NB4 (cell line): ENCODE data around the gene R3HDM1.
"Not testable (repeated sequence)": the region's sequence is repeated elsewhere in the genome, so short reads cannot be mapped to it uniquely, and the experiment has no call there.

Experiments used
- DNase-seq: peaks from one replicate; pipeline ENCODE4 v3.0.0; 2010; ENCODE audit warnings: low read depth
- H3K4me3 ChIP-seq: one replicate; pipeline ENCODE4 v1.5.1; 2011; ENCODE audit warnings: mild to moderate bottlenecking, low read depth, low read length, moderate library complexity
- MYC ChIP-seq: IDR thresholded peaks from 2 replicates; pipeline ENCODE4 v1.6.1; 2011; ENCODE audit warnings: low read depth, low read length
- POLR2A ChIP-seq: IDR thresholded peaks from 2 replicates; pipeline ENCODE4 v1.6.1; 2011; ENCODE audit warnings: mild to moderate bottlenecking; ENCODE audit not compliant: insufficient read length; ENCODE audit errors: extremely low read depth
- TF ChIP-seq, protein P1 (sequence below): IDR thresholded peaks from one replicate; pipeline ENCODE4 v1.5.1; 2012; ENCODE audit warnings: low read depth, low read length
- TF ChIP-seq, protein P2 (sequence below): IDR thresholded peaks from 2 replicates; pipeline ENCODE4 v1.6.1; 2011; ENCODE audit warnings: low read depth, low read length

The R3HDM1 gene

GRCh38 chr2:135532581-135532980 is 1.3 kb downstream of the R3HDM1 start:
- no peak for DNase-seq
- TF ChIP-seq, protein P1, sequence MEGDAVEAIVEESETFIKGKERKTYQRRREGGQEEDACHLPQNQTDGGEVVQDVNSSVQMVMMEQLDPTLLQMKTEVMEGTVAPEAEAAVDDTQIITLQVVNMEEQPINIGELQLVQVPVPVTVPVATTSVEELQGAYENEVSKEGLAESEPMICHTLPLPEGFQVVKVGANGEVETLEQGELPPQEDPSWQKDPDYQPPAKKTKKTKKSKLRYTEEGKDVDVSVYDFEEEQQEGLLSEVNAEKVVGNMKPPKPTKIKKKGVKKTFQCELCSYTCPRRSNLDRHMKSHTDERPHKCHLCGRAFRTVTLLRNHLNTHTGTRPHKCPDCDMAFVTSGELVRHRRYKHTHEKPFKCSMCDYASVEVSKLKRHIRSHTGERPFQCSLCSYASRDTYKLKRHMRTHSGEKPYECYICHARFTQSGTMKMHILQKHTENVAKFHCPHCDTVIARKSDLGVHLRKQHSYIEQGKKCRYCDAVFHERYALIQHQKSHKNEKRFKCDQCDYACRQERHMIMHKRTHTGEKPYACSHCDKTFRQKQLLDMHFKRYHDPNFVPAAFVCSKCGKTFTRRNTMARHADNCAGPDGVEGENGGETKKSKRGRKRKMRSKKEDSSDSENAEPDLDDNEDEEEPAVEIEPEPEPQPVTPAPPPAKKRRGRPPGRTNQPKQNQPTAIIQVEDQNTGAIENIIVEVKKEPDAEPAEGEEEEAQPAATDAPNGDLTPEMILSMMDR = no peak
- TF ChIP-seq POLR2A (no peak), MYC (no peak)
- TF ChIP-seq, protein P2, sequence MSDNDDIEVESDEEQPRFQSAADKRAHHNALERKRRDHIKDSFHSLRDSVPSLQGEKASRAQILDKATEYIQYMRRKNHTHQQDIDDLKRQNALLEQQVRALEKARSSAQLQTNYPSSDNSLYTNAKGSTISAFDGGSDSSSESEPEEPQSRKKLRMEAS = no peak
- peak overlapping the region; percentile 85 for H3K4me3 ChIP-seq

DNA sequence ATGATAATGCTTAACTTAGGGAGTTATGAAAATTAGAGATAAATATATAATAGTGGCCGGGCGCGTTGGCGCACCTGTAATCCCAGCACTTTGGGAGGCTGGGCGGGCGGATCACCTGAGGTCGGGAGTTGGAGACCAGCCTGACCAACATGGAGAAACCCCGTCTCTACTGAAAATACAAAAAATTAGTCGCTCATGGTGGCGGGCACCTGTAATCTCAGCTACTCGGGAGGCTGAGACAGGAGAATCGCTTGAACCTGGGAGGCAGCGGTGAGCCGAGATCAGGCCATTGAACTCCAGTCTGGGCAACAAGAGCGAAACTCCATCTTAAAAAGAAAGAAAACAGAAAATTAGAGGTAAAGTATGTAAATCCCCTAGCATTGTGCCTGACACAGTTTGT is 2.3 kb downstream of the R3HDM1 start:
- DNase-seq = not testable (repeated sequence)
- H3K4me3 ChIP-seq = peak overlapping the region; percentile 85

GRCh38 chr2:135546436-135546835 is 15.2 kb downstream of the R3HDM1 start:
- no peak for DNase-seq
- H3K4me3 ChIP-seq = no peak overlapping the region
- TF ChIP-seq, protein P1 = no peak
- TF ChIP-seq POLR2A = no peak
- TF ChIP-seq MYC = no peak
- TF ChIP-seq, protein P2 = no peak

DNA sequence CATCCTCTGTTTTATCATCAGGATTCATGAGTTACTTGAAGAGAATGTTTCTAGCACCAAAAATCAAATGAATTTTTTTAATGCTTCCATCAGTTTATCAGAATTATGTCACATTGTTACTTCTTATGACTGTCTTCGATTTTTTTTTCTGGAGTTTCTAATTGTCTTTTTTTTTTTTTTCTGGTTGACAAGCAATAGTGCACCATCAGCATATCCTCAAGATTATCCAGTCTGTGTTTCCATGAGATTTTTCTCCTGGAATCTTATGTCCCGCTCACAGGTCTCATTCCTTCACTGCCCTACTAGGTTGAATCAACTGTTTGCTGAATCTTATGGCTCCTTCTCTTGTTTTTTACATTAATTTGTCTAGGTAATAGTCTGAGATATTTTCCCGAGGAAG is 16.0 kb downstream of the R3HDM1 start:
- DNase-seq = no peak
- TF ChIP-seq, protein P1 = no peak
- TF ChIP-seq POLR2A (no peak), MYC (no peak)
- TF ChIP-seq, protein P2 = no peak
- H3K4me3 ChIP-seq = no peak overlapping the region

DNA sequence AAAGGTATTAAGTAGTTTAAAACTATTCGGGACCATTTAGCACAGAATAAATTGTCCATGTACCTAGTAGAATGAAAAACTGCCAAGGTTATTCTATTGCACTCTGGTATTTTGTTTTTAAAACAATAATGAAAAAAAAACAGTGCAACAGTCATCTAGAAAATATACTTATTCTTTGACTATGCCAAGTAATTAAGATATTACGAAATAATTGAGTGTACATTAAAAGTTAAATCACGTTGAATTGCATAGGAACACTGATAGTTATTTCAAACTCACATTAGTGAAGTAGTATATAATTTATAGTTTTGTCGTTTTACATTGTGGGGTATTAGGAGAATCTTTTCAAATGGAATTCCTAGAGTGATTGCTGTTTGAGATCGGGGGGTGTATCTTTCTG is 20.1 kb downstream of the R3HDM1 start:
- no peak for TF ChIP-seq POLR2A
- TF ChIP-seq, protein P2 = no peak
- TF ChIP-seq, protein P1 = no peak
- no peak for TF ChIP-seq MYC
- no peak for DNase-seq
- H3K4me3 ChIP-seq = no peak overlapping the region

DNA sequence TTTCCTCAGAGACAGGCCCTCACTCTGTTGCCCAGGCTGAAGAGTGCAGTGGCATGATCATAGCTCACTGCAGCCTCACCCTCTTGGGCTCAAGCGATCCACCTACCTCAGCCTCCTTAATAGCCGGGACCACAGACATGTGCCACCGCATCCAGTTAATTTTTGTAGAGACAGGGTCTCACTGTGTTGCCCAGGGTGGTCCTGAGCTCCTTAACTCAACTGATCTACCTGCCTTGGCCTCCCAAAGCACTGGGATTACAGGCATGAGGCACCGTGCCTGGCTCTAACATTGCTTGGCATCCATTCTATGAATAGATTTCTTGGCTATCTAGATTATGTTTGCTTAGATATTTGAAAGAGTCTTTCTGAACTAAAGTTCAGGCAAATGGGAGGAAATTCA is 21.6 kb downstream of the R3HDM1 start:
- DNase-seq = no peak
- TF ChIP-seq, protein P1 = no peak
- TF ChIP-seq, protein P2 = no peak
- TF ChIP-seq MYC (no peak), POLR2A (no peak)
- no peak overlapping the region for H3K4me3 ChIP-seq
